Liver (tissue), 9 donors: Measurements from ENCODE around the gene NEK6. TPM values are rescaled to one million over a fixed set of nuclear protein-coding genes. Genes with fewer than 3 reads are reported as not detected.

ENCODE experiments used
- DNase-seq: peaks from one replicate; pipeline ENCODE4 v3.0.0-alpha.2; 2017; ENCODE audit warnings: low spot score
- H3K27ac ChIP-seq, 2 donors: one replicate each; pipeline ENCODE4 v1.7.0; 2013; ENCODE audit warnings: inconsistent platforms in 2 of 2, low read length in 2 of 2, control low read depth in 1 of 2, low read depth in 1 of 2, mild to moderate bottlenecking in 1 of 2
- H3K27me3 ChIP-seq, 4 donors: one replicate each; pipeline versions ENCODE4 v1.6.1 to v1.7.0; 2013; ENCODE audit warnings: low read length in 3 of 4, inconsistent platforms in 1 of 4, mild to moderate bottlenecking in 1 of 4, moderate library complexity in 1 of 4; ENCODE audit not compliant: control insufficient read depth in 4 of 4, insufficient read depth in 4 of 4
- H3K36me3 ChIP-seq, 4 donors: one replicate each; pipeline versions ENCODE4 v1.6.1 to v1.7.0; 2013; ENCODE audit warnings: low read length in 3 of 4, mild to moderate bottlenecking in 3 of 4, low read depth in 1 of 4, moderate library complexity in 1 of 4; ENCODE audit not compliant: control insufficient read depth in 4 of 4, insufficient read depth in 3 of 4
- H3K4me1 ChIP-seq, 4 donors: one replicate each; pipeline versions ENCODE4 v1.6.1 to v1.7.0; 2013; ENCODE audit warnings: low read length in 3 of 4, mild to moderate bottlenecking in 3 of 4, moderate library complexity in 1 of 4; ENCODE audit not compliant: control insufficient read depth in 4 of 4, insufficient read depth in 4 of 4
- H3K4me3 ChIP-seq, 3 donors: one replicate each; pipeline versions ENCODE4 v1.6.1 to v1.7.0; 2013; ENCODE audit warnings: low read length in 3 of 3, control low read depth in 1 of 3, low read depth in 1 of 3, mild to moderate bottlenecking in 1 of 3
- H3K9ac ChIP-seq, 2 donors: one replicate each; pipeline ENCODE4 v1.7.0; 2013; ENCODE audit warnings: low read length in 2 of 2, mild to moderate bottlenecking in 2 of 2, moderate library complexity in 2 of 2, control low read depth in 1 of 2, low read depth in 1 of 2
- H3K9me3 ChIP-seq, 4 donors: one replicate each; pipeline versions ENCODE4 v1.6.1 to v1.7.0; 2013; ENCODE audit warnings: low read length in 3 of 4; ENCODE audit not compliant: control insufficient read depth in 4 of 4
- ATF3 ChIP-seq: IDR thresholded peaks from 2 replicates; pipeline ENCODE4 v1.6.1; 2016; ENCODE audit warnings: antibody characterized with exemption
- CTCF ChIP-seq: fragments of 150-350 bp; IDR thresholded peaks from 2 replicates; pipeline ENCODE4 v1.5.1; 2017; ENCODE audit warnings: improper control_type of control experiment, low read depth, low read length; ENCODE audit not compliant: missing input control
- EGR1 ChIP-seq, 2 donors: IDR thresholded peaks; 2 replicates each; pipeline ENCODE4 v1.6.1; 2016 to 2018; ENCODE audit warnings: antibody characterized with exemption in 2 of 2, low read depth in 2 of 2
- FOXA1 ChIP-seq: IDR thresholded peaks from 2 replicates; pipeline ENCODE4 v1.6.1; 2016; ENCODE audit warnings: antibody characterized with exemption
- FOXA2 ChIP-seq: IDR thresholded peaks from 2 replicates; pipeline ENCODE4 v1.6.1; 2016; ENCODE audit warnings: antibody characterized with exemption
- GABPA ChIP-seq, 2 donors: IDR thresholded peaks in 1 of 2; conservative IDR thresholded peaks in 1 of 2; 2 replicates each; pipeline ENCODE4 v1.6.1; 2016; ENCODE audit warnings: antibody characterized with exemption in 2 of 2, mild to moderate bottlenecking in 1 of 2, moderate library complexity in 1 of 2
- HNF4A ChIP-seq, 2 donors: conservative IDR thresholded peaks; 2 replicates each; pipeline ENCODE4 v1.6.1; 2016; ENCODE audit warnings: antibody characterized with exemption in 2 of 2, mild to moderate bottlenecking in 2 of 2
- HNF4G ChIP-seq: IDR thresholded peaks from 2 replicates; pipeline ENCODE4 v1.6.1; 2016; ENCODE audit warnings: antibody characterized with exemption
- JUND ChIP-seq, 2 donors: IDR thresholded peaks; 2 replicates each; pipeline ENCODE4 v1.6.1; 2016; ENCODE audit warnings: antibody characterized with exemption in 2 of 2
- MAX ChIP-seq: IDR thresholded peaks from 2 replicates; pipeline ENCODE4 v1.6.1; 2016; ENCODE audit warnings: antibody characterized with exemption
- NR2F2 ChIP-seq: IDR thresholded peaks from 2 replicates; pipeline ENCODE4 v1.6.1; 2016; ENCODE audit warnings: antibody characterized with exemption
- RAD21 ChIP-seq, 2 donors: IDR thresholded peaks; 2 replicates each; pipeline ENCODE4 v1.6.1; 2016; ENCODE audit warnings: antibody characterized with exemption in 2 of 2, mild to moderate bottlenecking in 2 of 2
- REST ChIP-seq: IDR thresholded peaks from 2 replicates; pipeline ENCODE4 v1.6.1; 2016; ENCODE audit warnings: antibody characterized with exemption, mild to moderate bottlenecking
- RXRA ChIP-seq, 2 donors: IDR thresholded peaks; 2 replicates each; pipeline ENCODE4 v1.6.1; 2017 to 2018; ENCODE audit warnings: antibody characterized with exemption in 2 of 2, mild to moderate bottlenecking in 1 of 2
- SP1 ChIP-seq: IDR thresholded peaks from 2 replicates; pipeline ENCODE4 v1.6.1; 2018; ENCODE audit warnings: antibody characterized with exemption, mild to moderate bottlenecking
- TAF1 ChIP-seq: conservative IDR thresholded peaks from 2 replicates; pipeline ENCODE4 v1.6.1; 2016; ENCODE audit warnings: antibody characterized with exemption, mild to moderate bottlenecking
- YY1 ChIP-seq: IDR thresholded peaks from 2 replicates; pipeline ENCODE4 v1.6.1; 2016; ENCODE audit warnings: antibody characterized with exemption, mild to moderate bottlenecking
- ZBTB33 ChIP-seq: IDR thresholded peaks from 2 replicates; pipeline ENCODE4 v1.6.1; 2016; ENCODE audit warnings: antibody characterized with exemption
- WGBS: extraction: QIAGEN DNeasy Blood & Tissue Kit; methylation state at CpG from one replicate; pipeline ENCODE4 v1.1.7; 2013; 5-methylcytosine and 5-hydroxymethylcytosine counted together
- polyA plus RNA-seq, 2 donors: library from polyadenylated mRNA; stranded (reverse) in 1 of 2; unstranded in 1 of 2; fragments of 200-250 nt in 1 of 2; fragments of >200 nt in 1 of 2; fragmentation: Nextera tagmentation in 1 of 2; extraction: Ambion mirVana in 1 of 2; gene quantifications; one replicate each; pipeline versions ENCODE4 v1.2.1 to v1.2.3, GENCODE V29; 2013 to 2015
- total RNA-seq, 2 donors: library from RNA; depleted of rRNA; stranded (reverse); fragments of >200 nt; gene quantifications; one replicate each; pipeline ENCODE4 v1.2.3, GENCODE V29; 2014
- donor health status: healthy.
- donor health status: healthy.
- donor health status: healthy.
- donor health status: healthy.
- donor health status: healthy.

The NEK6 gene
- total and polyA plus RNA-seq, 4 donors = 32.5 to 49.7 (median 42.5) TPM

GRCh38 chr9:124270504-124271335, 13.0 kb downstream of the NEK6 start:
- TF ChIP-seq HNF4G = peak; percentile 38
- TF ChIP-seq FOXA2 = no peak
- TF ChIP-seq YY1 = peak; percentile 74
- peak in 1 of 2 donors; percentile 79 for TF ChIP-seq JUND (IDR thresholded peaks at IDR 0.05)
- TF ChIP-seq TAF1 = no peak
- peak; percentile 81 for TF ChIP-seq ZBTB33
- TF ChIP-seq SP1 = peak; percentile 66
- TF ChIP-seq ATF3 = no peak
- peak in 1 of 2 donors; percentile 87 for TF ChIP-seq EGR1 (IDR thresholded peaks at IDR 0.05; ENCODE audit: low read depth in 2 of 2)
- peak; percentile 47 to 84 for TF ChIP-seq RXRA (IDR thresholded peaks at IDR 0.05)
- TF ChIP-seq GABPA (IDR thresholded peaks at IDR 0.05 in 1 of 2, conservative IDR thresholded peaks at IDR 0.05 in 1 of 2) = peak in 1 of 2 donors; percentile 80
- peak; percentile 99 for TF ChIP-seq MAX
- no peak for TF ChIP-seq CTCF
- no peak for TF ChIP-seq REST
- TF ChIP-seq HNF4A (conservative IDR thresholded peaks at IDR 0.05) = peak; percentile 83 to 92
- TF ChIP-seq RAD21 (IDR thresholded peaks at IDR 0.05) = peak; percentile 36 to 38
- TF ChIP-seq NR2F2 = no peak
- TF ChIP-seq FOXA1 = no peak
- no peaks in the 10 kb centered on the region for H3K36me3 ChIP-seq
- no peak overlapping the region for H3K4me3 ChIP-seq
- peak overlapping the region in 1 of 2 donors; percentile 26 for H3K9ac ChIP-seq
- H3K27ac ChIP-seq = peak overlapping the region; percentile 83 to 87
- 31% methylated on average over 14 of the region's 14 CpGs for WGBS
- H3K4me1 ChIP-seq = peaks cover 24 to 69% (median 51%) of the 10 kb centered on the region in 4 donors
- H3K27me3 ChIP-seq = no peaks in the 10 kb centered on the region
- no peak for DNase-seq
- H3K9me3 ChIP-seq = no peaks in the 10 kb centered on the region
